ENCODE measurements around the gene MEGF11.

- TF ChIP-seq ZNF274 (IDR thresholded peaks at IDR 0.05; ENCODE audit: low read depth, low read length): no peak
- TF ChIP-seq YY1 (IDR thresholded peaks at IDR 0.05; ENCODE audit: insufficient read depth, insufficient read length): no peak
Observed at GRCh38 chr15:66278056-66278455, 24.5 kb upstream of the MEGF11 start.
